AG09309 (cell line): ENCODE measurements around the gene ADGRG1.

ENCODE experiments used
- DNase-seq: peaks from one replicate; pipeline ENCODE4 v3.0.0-alpha.2; 2010; ENCODE audit warnings: low read depth
- H3K4me3 ChIP-seq: 2 replicates; pipeline ENCODE4 v1.5.1; 2011; ENCODE audit warnings: mild to moderate bottlenecking, low read depth, low read length, moderate library complexity; ENCODE audit not compliant: control insufficient read depth
- CTCF ChIP-seq: IDR thresholded peaks from 2 replicates; pipeline ENCODE4 v1.5.1; 2011; ENCODE audit warnings: mild to moderate bottlenecking, low read depth, low read length, inconsistent platforms; ENCODE audit not compliant: insufficient read depth, control insufficient read depth; ENCODE audit errors: missing control alignments

Gene ADGRG1

DNA sequence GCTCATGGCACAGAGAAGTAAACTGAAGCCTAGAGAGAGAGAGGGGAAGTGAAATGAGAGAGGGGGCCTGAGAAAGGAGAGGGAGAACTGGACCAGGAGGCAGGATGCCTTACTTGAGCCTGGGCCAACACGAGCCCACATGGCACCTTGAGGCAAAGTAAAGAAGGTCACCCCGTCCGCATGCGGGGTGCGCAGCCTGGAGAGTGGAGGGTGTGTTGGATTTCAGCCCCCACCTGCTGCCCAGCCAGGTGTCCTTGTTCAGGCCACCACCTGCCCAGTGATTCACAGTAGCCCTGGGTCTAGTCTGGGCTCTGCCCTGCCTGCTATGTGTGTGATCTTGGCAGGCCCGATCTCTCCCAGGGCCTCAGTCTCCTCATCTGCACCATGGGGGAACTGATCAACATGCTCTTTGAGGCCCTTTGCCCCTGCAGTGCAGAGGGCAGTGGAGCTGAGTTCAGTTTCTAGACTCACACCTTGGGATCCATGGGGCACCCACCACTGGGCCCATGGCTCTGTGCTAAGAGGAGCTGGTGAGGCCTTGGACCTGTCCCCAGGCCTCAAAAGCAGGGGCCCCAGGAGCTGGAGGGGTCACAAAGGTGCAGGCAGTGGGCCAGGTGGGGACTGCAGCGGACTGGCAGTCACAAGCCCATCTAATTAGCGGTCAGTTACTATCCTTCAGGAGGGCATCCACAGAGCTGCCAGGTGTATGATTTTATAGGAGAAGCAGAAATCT, 56.4 kb downstream of the ADGRG1 start:
- DNase-seq, result no peak
- H3K4me3 ChIP-seq, result no peak overlapping the region
- no peak for TF ChIP-seq CTCF

DNA sequence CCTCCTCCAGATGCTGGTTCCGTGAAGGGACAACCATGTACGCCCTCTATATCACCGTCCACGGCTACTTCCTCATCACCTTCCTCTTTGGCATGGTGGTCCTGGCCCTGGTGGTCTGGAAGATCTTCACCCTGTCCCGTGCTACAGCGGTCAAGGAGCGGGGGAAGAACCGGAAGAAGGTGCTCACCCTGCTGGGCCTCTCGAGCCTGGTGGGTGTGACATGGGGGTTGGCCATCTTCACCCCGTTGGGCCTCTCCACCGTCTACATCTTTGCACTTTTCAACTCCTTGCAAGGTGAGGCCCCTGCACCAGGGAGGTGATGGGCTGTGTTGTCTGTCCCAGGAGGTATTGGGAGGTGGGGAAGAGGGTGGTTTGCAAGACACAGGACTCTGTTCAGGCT, 57.2 kb downstream of the ADGRG1 start:
- DNase-seq, result no peak
- no peak for TF ChIP-seq CTCF
- H3K4me3 ChIP-seq, result no peak overlapping the region

DNA sequence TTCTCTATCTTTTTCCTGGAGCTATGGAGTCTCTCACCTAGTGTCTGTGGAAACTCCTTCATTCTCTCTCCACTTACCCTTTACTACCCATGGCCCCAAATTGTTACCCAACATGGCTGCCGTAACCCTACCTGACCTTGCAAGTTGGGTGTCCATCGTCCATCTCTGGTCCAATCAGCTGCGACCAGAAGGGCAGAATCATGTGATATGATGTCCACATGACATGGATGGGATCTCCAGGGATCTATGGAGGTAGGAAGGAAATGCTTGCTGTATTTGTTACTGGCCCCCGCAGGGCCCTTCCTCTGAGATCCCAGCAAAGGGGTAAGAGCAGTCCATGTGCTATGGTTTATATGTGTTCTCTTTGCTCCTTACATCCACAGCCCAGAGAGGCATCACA, 58.1 kb downstream of the ADGRG1 start:
- H3K4me3 ChIP-seq, result no peak overlapping the region
- no peak for TF ChIP-seq CTCF
- DNase-seq, result no peak

- TF ChIP-seq CTCF, result no peak
- no peak overlapping the region for H3K4me3 ChIP-seq
- no peak for DNase-seq
These were observed 59.0 kb downstream of the ADGRG1 start for GRCh38 chr16:57687363-57687929.

GRCh38 chr16:57688487-57688986, 60.1 kb downstream of the ADGRG1 start:
- H3K4me3 ChIP-seq, result no peak overlapping the region
- no peak for TF ChIP-seq CTCF
- DNase-seq, result no peak

GRCh38 chr16:57688987-57689761, 60.7 kb downstream of the ADGRG1 start:
- no peak overlapping the region for H3K4me3 ChIP-seq
- no peak for DNase-seq

More at GRCh38 chr16:57688987-57689761, 60.7 kb downstream of the ADGRG1 start:
- TF ChIP-seq CTCF, result no peak
